K562 (cell line): ENCODE results near the gene GRIK1. TPM values are rescaled to one million over a fixed set of nuclear protein-coding genes. Genes with fewer than 3 reads are reported as not detected.

Experiments
- ATAC-seq: fragments of 200-7000 bp; cut with Tn5 transposase; 3 replicates; pipeline ENCODE4 v1.9.1; 2020; ENCODE audit warnings: moderate library complexity
- BruUV-seq: library from RNA; stranded (reverse); fragments of 400-500 nt; replicated peaks from 2 replicates; lab custom pipeline; 2021; lab: Mats Ljungman, UMichigan
- CTCF ChIA-PET: fragments of 300-600 bp; formaldehyde crosslinking; extraction: SDS; loops from one replicate; lab custom pipeline; 2021; ENCODE audit warnings: low intra/inter-chr PET ratio; lab: Yijun Ruan, JAX
- POLR2A ChIA-PET: fragments of 300-600, 350-650 bp; sonication (Branson Sonifier 250); formaldehyde crosslinking; extraction: SDS; loops from one replicate; lab custom pipeline; 2021; ENCODE audit warnings: antibody characterized with exemption, inconsistent platforms; lab: Yijun Ruan, JAX
- DNase-seq, 4 experiments: peaks; one replicate each; pipeline versions ENCODE4 v3.0.0 to v3.0.0-alpha.2; 2011 to 2018; ENCODE audit warnings: low spot score in 3 of 4, mixed read lengths in 3 of 4; ENCODE audit errors: extremely low read depth in 1 of 4
- FAIRE-seq: peaks from 2 replicates; lab custom pipeline; 2011; peaks lifted over from hg19 to GRCh38; lab: Jason Lieb, UNC
- H2AFZ ChIP-seq: 2 replicates; pipeline ENCODE4 v1.6.0; 2011; ENCODE audit warnings: low read depth, low read length, control low read depth, inconsistent platforms
- H3K27ac ChIP-seq: fragments of 200-600 bp; 3 replicates; pipeline ENCODE4 v1.8.0; 2011; ENCODE audit warnings: low read depth, mild to moderate bottlenecking, control low read depth, inconsistent platforms, low read length, moderate library complexity, mixed read lengths; ENCODE audit errors: extremely low read depth
- H3K27me3 ChIP-seq, 2 experiments: fragments of 300-600 bp in 1 of 2; 2 replicates in 1 of 2; 3 replicates in 1 of 2; pipeline versions ENCODE4 v1.6.0 to v1.8.0; 2011; ENCODE audit warnings: inconsistent platforms in 2 of 2, low read length in 2 of 2, mild to moderate bottlenecking in 1 of 2, mixed read lengths in 1 of 2, moderate library complexity in 1 of 2; ENCODE audit not compliant: control insufficient read depth in 2 of 2, insufficient read depth in 2 of 2
- H3K36me3 ChIP-seq: fragments of 300-600 bp; 3 replicates; pipeline ENCODE4 v1.8.0; 2011; ENCODE audit warnings: mild to moderate bottlenecking, low read length, inconsistent platforms; ENCODE audit not compliant: control insufficient read depth, insufficient read depth
- H3K4me1 ChIP-seq, 2 experiments: fragments of 200-600 bp in 1 of 2; replicated peaks in 1 of 2; 2 replicates in 1 of 2; 3 replicates in 1 of 2; pipeline versions ENCODE4 v1.5.1 to v1.8.0; 2011; ENCODE audit warnings: inconsistent platforms in 2 of 2, low read length in 2 of 2, mild to moderate bottlenecking in 1 of 2, mixed read lengths in 1 of 2, moderate library complexity in 1 of 2; ENCODE audit not compliant: control insufficient read depth in 2 of 2, insufficient read depth in 2 of 2
- H3K4me2 ChIP-seq: 2 replicates; pipeline ENCODE4 v1.6.1; 2011; ENCODE audit warnings: low read length, control low read depth, inconsistent platforms, mixed read lengths; ENCODE audit not compliant: insufficient read depth
- H3K4me3 ChIP-seq: fragments of 200-600 bp; sonication (generic), shearing (Covaris generic); 2 replicates; pipeline ENCODE4 v1.5.1; 2016; ENCODE audit warnings: control low read depth, inconsistent platforms
- H3K79me2 ChIP-seq: fragments of 200-600 bp; 3 replicates; pipeline ENCODE4 v1.8.0; 2011; ENCODE audit warnings: low read length, inconsistent platforms; ENCODE audit not compliant: control insufficient read depth, insufficient read depth
- H3K9ac ChIP-seq, 2 experiments: 2 replicates each; pipeline versions ENCODE4 v1.6.0 to v1.6.1; 2011; ENCODE audit warnings: low read depth in 2 of 2, low read length in 2 of 2, control low read depth in 1 of 2, inconsistent platforms in 1 of 2, mild to moderate bottlenecking in 1 of 2, mixed read lengths in 1 of 2; ENCODE audit not compliant: insufficient read depth in 1 of 2
- H3K9me1 ChIP-seq: one replicate; pipeline ENCODE4 v1.6.0; 2011; ENCODE audit warnings: inconsistent platforms, mild to moderate bottlenecking, low read length, moderate library complexity; ENCODE audit not compliant: control insufficient read depth, insufficient read depth
- H3K9me3 ChIP-seq: replicated peaks from 2 replicates; pipeline ENCODE4 v1.5.1; 2011; ENCODE audit warnings: low read depth, low read length, inconsistent platforms; ENCODE audit not compliant: control insufficient read depth, insufficient read depth
- H4K20me1 ChIP-seq: replicated peaks from 2 replicates; pipeline ENCODE4 v1.6.1; 2011; ENCODE audit warnings: low read length, inconsistent platforms, mixed read lengths; ENCODE audit not compliant: control insufficient read depth, insufficient read depth
- ERF ChIP-seq: fragments of 450-650 bp; formaldehyde crosslinking; IDR thresholded peaks from 2 replicates; pipeline ENCODE4 v1.4.0; 2020; ENCODE audit warnings: mild to moderate bottlenecking, mixed read lengths
- FOXK2 ChIP-seq, 2 experiments: fragments of 450-650 bp; IDR thresholded peaks in 1 of 2; conservative IDR thresholded peaks in 1 of 2; 2 replicates each; pipeline ENCODE4 v1.6.1; 2016; ENCODE audit warnings: low read depth in 2 of 2, mild to moderate bottlenecking in 1 of 2
- HNRNPH1 ChIP-seq: fragments of 200-400 bp; formaldehyde crosslinking; optimal IDR thresholded peaks from 2 replicates; pipeline ENCODE3; 2017; ENCODE audit warnings: low read depth, mild to moderate bottlenecking, low read length, moderate library complexity
- KDM1A ChIP-seq, 2 experiments: fragments of 450-650 bp; IDR thresholded peaks; 2 replicates each; pipeline ENCODE4 v1.6.1; 2016; ENCODE audit warnings: mild to moderate bottlenecking in 2 of 2
- MAFF ChIP-seq: IDR thresholded peaks from 2 replicates; pipeline ENCODE4 v1.6.1; 2012; ENCODE audit warnings: low read length, improper control_type of control experiment
- RAD21 ChIP-seq, 2 experiments: fragments of 250-450 bp in 1 of 2; fragments of 450-650 bp in 1 of 2; sonication (Bioruptor Pico) in 1 of 2; formaldehyde crosslinking in 1 of 2; IDR thresholded peaks in 1 of 2; conservative IDR thresholded peaks in 1 of 2; 2 replicates each; pipeline versions ENCODE4 v1.4.0 to v1.8.0; 2020 to 2022; ENCODE audit warnings: mild to moderate bottlenecking in 2 of 2, moderate library complexity in 1 of 2
- WGBS: fragments of 100-300 bp; shearing (Covaris generic); methylation state at CpG from one replicate; pipeline ENCODE4 v1.1.6; 2016; ENCODE audit warnings: low coverage, mixed read lengths; ENCODE audit not compliant: insufficient coverage; ENCODE audit errors: missing lambda C conversion rate; 5-methylcytosine and 5-hydroxymethylcytosine counted together
- in situ Hi-C: fragments of 300-500 bp; cut with MboI; formaldehyde crosslinking; loops from 4 replicates; pipeline ENCODE4 v1.15.0; 2018; ENCODE audit warnings: inconsistent platforms, mixed read lengths
- intact Hi-C: fragments of 100-400 bp; cut with micrococcal nuclease; formaldehyde crosslinking; loops from 2 replicates; pipeline ENCODE4 v1.14.2; 2022
- polyA plus RNA-seq, 8 experiments: library from polyadenylated mRNA; depleted of rRNA in 4 of 8; stranded (reverse) in 5 of 8; unstranded in 3 of 8; fragments of >200 nt; fragmentation: Nextera tagmentation in 2 of 8; fragmentation: Illumina TruSeq in 1 of 8; extraction: Ambion mirVana in 2 of 8; extraction: Trizol in 1 of 8; gene quantifications; 2 replicates each; pipeline versions ENCODE4 v1.2.1 to v1.2.3, GENCODE V29; 2011 to 2014; ENCODE audit warnings: inconsistent platforms in 1 of 8, missing spikeins in 1 of 8
- total RNA-seq, 7 experiments: library from RNA; depleted of rRNA in 6 of 7; stranded (reverse); fragments of >200 nt in 6 of 7; fragmentation: Illumina TruSeq in 2 of 7; extraction: Trizol in 2 of 7; gene quantifications; 2 replicates each; pipeline versions ENCODE4 v1.2.1 to v1.2.3, GENCODE V29; 2011 to 2021; ENCODE audit warnings: low replicate concordance in 1 of 7

GRIK1 gene
- total and polyA plus RNA-seq, 9 of the 15 experiments (the other 6 are each of a cell fraction or from before 2014, with no cell fraction given): 0.17 to 2.8 (median 0.53) TPM

- H3K9me1 ChIP-seq: no peaks in the 10 kb centered on the region
- 0 out of 2 replicates have a peak, but pooled peaks have one; percentile 2 for TF ChIP-seq MAFF
- peak; percentile 64 to 77 for TF ChIP-seq KDM1A (IDR thresholded peaks at IDR 0.05)
- TF ChIP-seq ERF (CRISPR knock-in tag): no peak
- FAIRE-seq (no peak), DNase-seq (no peak), ATAC-seq (no peak)
- no peak overlapping the region for H3K9ac ChIP-seq
- BruUV-seq: no TSS peak
- H3K4me3 ChIP-seq: no peak overlapping the region
- 37% methylated on average over 2 of the region's 2 CpGs for WGBS
- no peaks in the 10 kb centered on the region for H3K36me3 ChIP-seq
- POLR2A ChIA-PET: interaction anchor here (1.1 kb wide), 1 partner anchor 11 kb away, joined by 3 read pairs; no protein-coding TSS in a partner anchor
- no peak overlapping the region for H3K27ac ChIP-seq
- CTCF ChIA-PET: no interaction called here
- H3K27me3 ChIP-seq: no peaks in the 10 kb centered on the region
- H3K9me3 ChIP-seq: no peaks in the 10 kb centered on the region
- H3K4me1 ChIP-seq: 0 out of 5 replicates have a peak, but pooled peaks cover 0 to 3% of the 10 kb centered on the region in 2 experiments
- intact Hi-C loops (no loop called here), in situ Hi-C loops (no loop called here)
- no peaks in the 10 kb centered on the region for H3K79me2 ChIP-seq
- no peak overlapping the region for H3K4me2 ChIP-seq
- no peaks in the 10 kb centered on the region for H4K20me1 ChIP-seq
- H2AFZ ChIP-seq: no peak overlapping the region
Observed at GRCh38 chr21:29818383-29818921, 121.3 kb downstream of the GRIK1 start.

- FAIRE-seq: no peak
- no TSS peak for BruUV-seq
- H3K9me3 ChIP-seq: no peaks in the 10 kb centered on the region
- 6% methylated on average over 3 of the region's 3 CpGs for WGBS
- TF ChIP-seq RAD21 (CRISPR knock-in tag; conservative IDR thresholded peaks at IDR 0.05 in 1 of 2, IDR thresholded peaks at IDR 0.05 in 1 of 2): peak in 1 of 2 experiments; percentile 31; a peak in 1 of 4 replicates
- no peak for TF ChIP-seq HNRNPH1
- no peak for TF ChIP-seq FOXK2 (conservative IDR thresholded peaks at IDR 0.05 in 1 of 2, IDR thresholded peaks at IDR 0.05 in 1 of 2; ENCODE audit: low read depth in 2 of 2)
- TF ChIP-seq, all 486 proteins: peak for 1
- H3K79me2 ChIP-seq: no peaks in the 10 kb centered on the region
- H3K27me3 ChIP-seq: no peaks in the 10 kb centered on the region
- H3K4me1 ChIP-seq: 0 out of 5 replicates have a peak, but pooled peaks cover 0 to 3% of the 10 kb centered on the region in 2 experiments
- intact Hi-C loops (no loop called here), in situ Hi-C loops (no loop called here)
- H3K9me1 ChIP-seq: no peaks in the 10 kb centered on the region
- ChIA-PET POLR2A (no interaction called here), CTCF (no interaction called here)
- DNase-seq (no peak), ATAC-seq (no peak)
- H4K20me1 ChIP-seq: no peaks in the 10 kb centered on the region
- H2AFZ ChIP-seq: no peak overlapping the region
- H3K4me2 ChIP-seq: no peak overlapping the region
- no peak overlapping the region for H3K4me3 ChIP-seq
- H3K9ac ChIP-seq: no peak overlapping the region
- H3K27ac ChIP-seq: no peak overlapping the region
- no peaks in the 10 kb centered on the region for H3K36me3 ChIP-seq
Observed at GRCh38 chr21:29817450-29817849, 122.3 kb downstream of the GRIK1 start.
